LHCN-M2 (cell line): Measurements from ENCODE around the gene CACNB3. TPM values are rescaled to one million over a fixed set of nuclear protein-coding genes. Genes with fewer than 3 reads are reported as not detected.
"Not testable (repeated sequence)": the region's sequence is repeated elsewhere in the genome, so short reads cannot be mapped to it uniquely, and the experiment has no call there.

ENCODE experiments used
- DNase-seq: peaks from one replicate; pipeline ENCODE4 v3.0.0-alpha.2; 2012; ENCODE audit warnings: low read depth
- total RNA-seq: library from RNA; depleted of rRNA; stranded (reverse); fragments of >200 nt; gene quantifications from 2 replicates; pipeline ENCODE4 v1.2.3, GENCODE V29; 2014

The CACNB3 gene
- total RNA-seq, 1 experiment from 2014 or later: 29.4 TPM

GRCh38 chr12:48818831-48819590, 715 bp downstream of the CACNB3 start:
- DNase-seq: no peak

GRCh38 chr12:48819986-48820725, 1.9 kb downstream of the CACNB3 start:
- no peak for DNase-seq

GRCh38 chr12:48822139-48822538, 3.8 kb downstream of the CACNB3 start:
- no peak for DNase-seq

GRCh38 chr12:48822711-48823110, 4.4 kb downstream of the CACNB3 start:
- DNase-seq: no peak

- no peak for DNase-seq
Observed at GRCh38 chr12:48823281-48823680, 5.0 kb downstream of the CACNB3 start.

GRCh38 chr12:48824112-48824511, 5.8 kb downstream of the CACNB3 start:
- no peak for DNase-seq

GRCh38 chr12:48824905-48825304, 6.6 kb downstream of the CACNB3 start:
- no peak for DNase-seq

- no peak for DNase-seq
Observed at GRCh38 chr12:48826209-48826855, 8.0 kb downstream of the CACNB3 start.

- no peak for DNase-seq
Observed at GRCh38 chr12:48827026-48827425, 8.7 kb downstream of the CACNB3 start.

GRCh38 chr12:48827513-48828096, 9.3 kb downstream of the CACNB3 start:
- no peak for DNase-seq

GRCh38 chr12:48828293-48828692, 10.0 kb downstream of the CACNB3 start:
- DNase-seq: no peak

- DNase-seq: no peak
Observed at GRCh38 chr12:48828841-48829575, 10.7 kb downstream of the CACNB3 start.

GRCh38 chr12:48831257-48831656, 13.0 kb downstream of the CACNB3 start:
- DNase-seq: no peak

- DNase-seq: no peak
Observed at GRCh38 chr12:48832321-48833060, 14.2 kb downstream of the CACNB3 start.

GRCh38 chr12:48838048-48838447, 19.8 kb downstream of the CACNB3 start:
- DNase-seq: no peak

- DNase-seq: not testable (repeated sequence)
Observed at GRCh38 chr12:48842021-48842420, 23.7 kb downstream of the CACNB3 start.

- peak; percentile 96 for DNase-seq
Observed at GRCh38 chr12:48851883-48852733, 33.8 kb downstream of the CACNB3 start, which contains the start of gene DDX23. Gene DDX23 (minus strand): TSS chr12:48852163. CDS start chr12:48845782, 6,381 bp downstream.

GRCh38 chr12:48852734-48853688, 34.7 kb downstream of the CACNB3 start:
- DNase-seq: peak; percentile 84
